GM18861 (cell line): ENCODE measurements around the gene ENGASE.
A peak's percentile ranks its signal among the peaks of the same experiment; 100 is the strongest.
"Not testable (repeated sequence)": the region's sequence is repeated elsewhere in the genome, so short reads cannot be mapped to it uniquely, and the experiment has no call there.

ENCODE experiments used
- ATAC-seq: cut with Tn5 transposase; IDR thresholded peaks from one replicate; pipeline ENCODE4 v1.9.1; 2021; ENCODE audit not compliant: unreplicated experiment

The ENGASE gene

DNA sequence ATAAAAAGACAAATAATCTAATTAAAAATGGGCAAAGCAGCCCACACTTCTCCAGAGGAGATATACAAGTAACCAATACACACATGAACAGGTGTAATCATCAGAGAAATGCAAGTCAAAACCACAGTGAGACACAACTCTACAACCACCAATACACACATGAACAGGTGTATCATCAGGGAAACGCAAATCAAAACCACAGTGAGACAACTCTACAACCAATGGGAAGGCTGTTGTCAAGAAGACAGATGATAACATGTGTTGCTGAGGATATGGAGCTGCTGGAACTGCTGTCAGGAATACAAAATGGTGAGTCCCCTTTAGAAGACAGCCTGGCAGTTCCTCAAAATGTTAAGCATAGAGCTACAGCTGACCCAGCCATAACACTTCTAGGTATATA lies 22.5 kb upstream of the ENGASE start:
- ATAC-seq = no peak

GRCh38 chr17:79053251-79053925 lies 21.2 kb upstream of the ENGASE start:
- no peak for ATAC-seq

GRCh38 chr17:79054200-79054960 lies 20.2 kb upstream of the ENGASE start:
- ATAC-seq = no peak

GRCh38 chr17:79055197-79055596 lies 19.4 kb upstream of the ENGASE start:
- no peak for ATAC-seq

DNA sequence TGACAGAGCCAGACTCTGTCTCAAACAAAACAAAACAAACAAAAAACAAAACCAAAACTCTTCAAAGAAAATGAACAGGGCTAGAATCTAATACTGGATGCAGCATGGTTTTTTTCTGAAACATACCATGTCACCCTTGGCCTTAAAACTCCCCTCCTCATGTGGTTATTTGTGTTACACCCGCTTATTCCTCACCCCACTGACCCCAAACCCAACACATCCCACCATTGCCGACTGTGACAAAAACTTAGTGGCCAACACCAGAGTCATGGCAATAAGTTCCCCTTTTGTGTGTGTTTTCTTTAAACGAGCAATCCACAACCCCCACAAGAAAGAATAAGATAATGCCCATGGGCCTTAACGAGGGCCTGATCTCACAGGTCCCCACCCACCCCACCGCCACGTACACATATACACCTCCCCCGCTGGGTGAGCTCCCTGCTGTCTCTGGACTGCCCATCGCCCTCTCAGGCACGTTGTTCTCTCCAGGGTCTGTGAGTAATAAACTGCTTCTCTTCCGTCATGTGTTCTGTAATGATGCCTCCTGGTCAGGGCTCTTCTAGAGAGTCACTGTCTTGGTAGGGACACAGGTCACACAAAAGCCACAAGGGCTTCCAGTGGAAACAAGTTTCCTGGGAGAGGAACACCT lies 16.8 kb upstream of the ENGASE start:
- no peak for ATAC-seq

DNA sequence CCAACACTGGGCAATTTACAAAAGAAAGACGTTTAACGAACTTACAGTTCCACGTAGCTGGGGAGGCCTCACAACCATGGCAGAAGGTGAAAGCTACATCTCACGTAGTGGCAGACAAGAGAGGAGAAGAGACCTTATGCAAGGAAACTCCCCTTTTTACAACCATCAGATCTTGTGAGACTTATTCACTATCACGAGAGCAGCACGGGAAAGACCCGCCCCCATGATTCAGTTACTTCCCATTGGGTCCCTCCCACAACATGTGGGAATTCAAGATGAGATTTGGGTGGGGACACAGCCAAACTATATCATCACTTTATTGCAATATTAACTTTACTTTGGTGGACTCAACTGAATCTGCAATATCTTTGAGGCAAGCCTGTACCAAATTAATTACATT lies 11.9 kb upstream of the ENGASE start:
- no peak for ATAC-seq

GRCh38 chr17:79064026-79064425 lies 10.6 kb upstream of the ENGASE start:
- no peak for ATAC-seq

DNA sequence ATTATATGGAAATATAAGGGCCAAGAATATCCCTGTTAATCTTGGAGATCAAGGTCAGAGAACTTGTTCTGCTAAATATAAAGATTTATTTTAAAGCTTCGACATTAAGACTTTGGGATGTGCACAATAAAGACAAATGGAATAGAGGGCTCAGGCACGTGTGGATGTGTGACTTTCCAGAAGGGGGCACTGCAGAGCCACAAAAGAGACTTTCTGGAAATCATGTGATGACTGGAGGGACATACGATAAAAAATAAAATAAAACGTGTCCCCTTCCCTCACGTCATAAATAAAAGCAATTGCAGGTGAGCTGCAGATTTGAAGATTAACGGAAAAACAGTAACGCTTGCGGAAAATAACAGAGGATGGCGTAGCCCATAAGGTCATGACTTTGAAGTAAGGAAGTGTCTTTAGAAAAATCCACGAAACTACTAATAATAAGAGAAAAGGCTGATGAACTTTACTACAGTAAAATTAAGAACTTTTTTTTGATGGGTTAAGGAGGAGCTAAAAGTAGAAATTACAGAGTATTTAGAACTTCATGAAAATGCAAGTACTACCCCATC lies 9.4 kb upstream of the ENGASE start:
- ATAC-seq = no peak

GRCh38 chr17:79066963-79067362 lies 7.7 kb upstream of the ENGASE start:
- no peak for ATAC-seq

- no peak for ATAC-seq
Measured at GRCh38 chr17:79070266-79070880, 4.3 kb upstream of the ENGASE start.

DNA sequence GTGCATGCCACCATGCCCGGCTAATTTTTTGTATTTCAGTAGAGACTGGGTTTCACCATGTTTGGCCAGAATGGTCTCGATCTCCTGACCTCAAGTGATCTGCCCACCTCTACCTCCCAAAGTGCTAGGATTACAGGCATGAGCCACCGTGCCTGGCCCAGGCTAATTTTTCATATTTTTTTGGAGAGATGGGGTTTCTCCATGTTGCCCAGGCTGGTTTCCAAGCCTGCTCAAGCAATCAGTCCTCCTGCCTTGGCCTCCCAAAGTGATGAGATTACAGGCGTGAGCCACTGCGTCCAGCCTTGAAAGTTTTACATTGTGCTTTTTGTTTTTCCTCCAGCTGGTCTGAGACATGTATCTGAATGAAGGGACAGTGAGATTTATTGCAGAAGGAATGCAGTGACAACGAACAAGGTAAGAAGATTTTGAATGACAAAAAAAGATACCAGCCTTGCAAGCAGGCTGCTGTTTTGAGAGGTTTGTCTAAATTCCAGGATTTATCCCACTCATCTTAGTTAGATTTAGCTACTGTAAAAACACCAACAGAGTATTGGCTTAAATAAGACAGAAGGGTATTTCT lies 3.4 kb upstream of the ENGASE start:
- no peak for ATAC-seq

- no peak for ATAC-seq
Measured at GRCh38 chr17:79072544-79072943, 2.1 kb upstream of the ENGASE start.

DNA sequence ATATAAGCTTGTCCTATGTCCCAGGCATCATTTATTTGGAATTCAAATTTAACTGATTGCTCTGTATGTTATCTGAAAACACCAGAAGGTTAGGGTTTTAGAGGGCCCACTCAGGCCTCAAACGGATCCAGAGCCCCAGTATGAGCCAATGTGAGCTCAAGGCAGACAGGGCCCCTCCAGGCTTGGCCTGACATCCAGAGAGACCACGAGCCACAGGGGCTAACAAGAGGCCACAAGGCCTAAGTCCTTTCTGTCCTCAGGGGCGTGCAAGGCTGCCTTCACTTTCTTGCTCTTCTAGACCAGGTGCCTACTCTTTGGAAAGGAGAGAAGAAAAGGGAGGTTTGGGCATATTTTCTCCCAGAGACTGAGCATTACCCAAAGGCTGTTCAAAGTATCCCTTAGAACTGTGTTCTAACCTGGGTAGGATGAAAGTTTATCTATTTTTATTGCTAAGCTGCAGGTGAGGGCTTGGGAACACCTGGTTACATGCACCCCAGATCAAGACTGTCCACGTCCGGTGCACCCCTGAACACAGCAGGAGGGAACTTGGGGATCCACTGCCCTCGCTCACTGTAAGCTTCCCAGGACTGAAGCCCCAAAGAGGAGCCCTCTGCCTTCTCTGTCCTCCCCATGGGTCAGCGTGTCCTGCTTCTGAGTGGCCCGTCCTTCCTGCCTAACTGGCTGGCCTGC lies 1.5 kb upstream of the ENGASE start:
- no peak for ATAC-seq

DNA sequence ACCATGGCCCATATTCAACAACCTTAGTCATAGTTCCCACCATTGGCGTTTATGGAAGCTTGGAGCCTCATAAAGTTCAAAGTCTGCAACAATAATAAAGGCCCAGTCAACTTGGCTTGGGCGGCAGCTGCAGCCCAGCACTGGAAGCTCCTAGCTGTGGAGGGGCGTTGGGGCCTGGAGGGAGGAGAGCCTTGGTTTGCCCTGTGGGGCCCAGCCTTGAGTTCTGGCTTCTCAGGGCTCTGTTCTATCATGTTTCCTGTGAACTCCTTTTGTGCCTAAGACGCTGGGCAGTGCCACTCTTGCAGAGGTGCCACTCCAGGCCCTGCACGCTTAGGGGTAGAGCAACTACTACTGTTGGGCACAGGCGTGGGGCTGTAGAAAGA lies 927 bp upstream of the ENGASE start:
- ATAC-seq = no peak

- not testable (repeated sequence) for ATAC-seq
Measured at GRCh38 chr17:79074121-79074648, 439 bp upstream of the ENGASE start.

DNA sequence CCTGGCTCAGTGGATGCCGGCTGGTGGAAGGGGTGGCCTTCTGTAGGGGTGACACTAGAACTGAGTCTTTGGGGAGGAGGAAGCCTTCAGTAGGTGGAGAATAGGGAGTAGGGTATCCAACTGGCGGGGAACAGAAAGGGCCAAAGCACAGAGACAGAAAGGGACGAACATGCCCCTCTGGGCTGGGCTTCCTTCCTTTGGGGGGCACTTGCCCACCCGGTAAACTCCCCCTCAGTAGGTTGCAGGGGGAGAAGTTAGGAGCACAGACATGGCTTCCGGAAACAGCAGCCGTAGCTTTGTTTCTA lies 774 bp downstream of the ENGASE start:
- peak; percentile 9 for ATAC-seq

- ATAC-seq = no peak
Measured at GRCh38 chr17:79075861-79076406, 1.3 kb downstream of the ENGASE start.

GRCh38 chr17:79077587-79077986 lies 3.0 kb downstream of the ENGASE start:
- no peak for ATAC-seq

DNA sequence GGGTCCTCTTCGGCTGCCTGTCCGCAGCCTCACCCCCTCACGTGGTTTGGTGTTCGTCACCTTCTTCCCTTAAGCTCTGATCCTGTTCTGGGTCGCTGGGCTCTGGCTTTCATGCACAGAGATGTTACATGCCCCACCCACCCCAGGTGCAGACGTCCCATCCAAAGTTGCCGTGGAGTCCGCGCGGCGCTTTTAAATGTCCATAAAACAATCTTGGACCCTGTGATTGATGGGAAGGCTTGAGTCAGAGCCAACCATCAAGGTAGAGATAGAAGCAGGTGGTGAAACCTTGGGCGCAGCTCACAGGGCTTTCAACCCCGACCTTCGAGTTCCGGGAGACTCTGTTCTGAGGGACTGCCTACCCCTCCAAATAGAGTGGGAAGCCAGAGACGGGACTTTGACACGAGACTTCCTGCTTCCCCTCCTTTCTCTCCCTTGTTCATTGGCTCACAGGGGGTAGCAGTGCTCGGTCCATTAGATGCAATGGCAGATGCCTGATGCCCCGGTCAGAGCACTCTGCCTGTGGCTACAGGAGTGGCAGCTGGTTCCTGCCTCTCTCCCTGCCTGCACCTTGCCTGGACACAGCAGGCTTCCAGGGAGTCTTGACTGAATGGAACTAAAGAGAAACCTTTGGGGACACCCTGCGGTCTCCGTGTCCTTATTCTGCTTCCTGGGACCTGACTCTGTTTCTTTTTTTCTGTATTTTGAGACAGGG lies 4.0 kb downstream of the ENGASE start:
- no peak for ATAC-seq
